ENCODE measurements around the gene BSN. TPM values are rescaled to one million over a fixed set of nuclear protein-coding genes. Genes with fewer than 3 reads are reported as not detected.

Gene BSN
- total and polyA plus RNA-seq, 2 experiments from 2014 or later = 0.50 to 5.1 TPM

DNA sequence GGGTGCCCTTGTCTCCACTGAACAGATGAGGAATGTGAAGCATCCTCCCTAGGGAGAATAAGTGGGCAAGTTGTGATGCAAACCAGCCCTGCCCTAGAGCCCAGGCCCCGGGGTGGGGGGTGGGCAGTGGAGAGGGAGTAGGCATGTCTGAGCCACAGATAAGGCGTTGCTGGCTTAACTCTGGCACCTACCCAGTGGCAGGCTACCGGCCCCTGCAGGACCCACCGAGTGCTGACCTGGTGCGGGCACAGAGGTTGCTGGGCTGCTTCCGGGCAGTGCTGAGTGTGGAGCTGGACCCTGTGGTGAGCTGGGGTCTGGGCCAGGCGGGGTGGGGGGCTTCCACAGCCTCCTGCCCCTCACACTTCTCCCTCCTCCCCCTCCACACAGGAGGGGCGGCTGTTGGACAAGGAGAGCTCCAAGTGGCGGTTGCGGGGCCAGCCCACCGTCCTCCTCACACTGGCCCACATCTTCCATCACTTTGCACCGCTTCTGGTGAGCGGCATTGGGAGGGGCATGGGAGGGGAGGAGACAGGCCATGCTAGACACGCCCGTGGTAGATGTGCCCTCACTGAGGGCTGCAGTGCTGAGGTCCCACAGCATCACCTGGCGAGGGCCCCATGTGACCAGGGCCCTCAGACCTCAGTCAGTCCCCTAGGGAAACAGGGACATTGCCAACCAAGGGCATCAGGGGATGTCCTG, 145.2 kb downstream of the BSN start:
- no peak overlapping the region for H3K27ac Mint-ChIP-seq
- Histone ChIP-seq H3K4me3 (no peak overlapping the region), H3K36me3 (ENCODE audit: insufficient read depth) (no peaks in the 10 kb centered on the region), H3K27ac (ENCODE audit: low read depth) (no peak overlapping the region), H4K20me1 (replicated peaks; ENCODE audit: insufficient read depth) (peaks cover 5% of the 10 kb centered on the region; the same call in 1 of the 2 replicates), H3K4me2 (no peak overlapping the region), H2AFZ (no peak overlapping the region), H3K27me3 (ENCODE audit: insufficient read depth) (no peaks in the 10 kb centered on the region), H3K79me2 (replicated peaks; ENCODE audit: insufficient read depth) (no peaks in the 10 kb centered on the region), H3F3A (replicated peaks; ENCODE audit: low read depth) (no peaks in the 10 kb centered on the region; the same call in 1 of the 2 replicates), H3K9me2 (ENCODE audit: insufficient read depth) (no peaks in the 10 kb centered on the region), H3K4me1 (ENCODE audit: insufficient read depth) (no peaks in the 10 kb centered on the region)
- H3K4me1 Mint-ChIP-seq = peaks cover 18% of the 10 kb centered on the region
- no peak overlapping the region for H3K4me3 Mint-ChIP-seq
- no peak for ATAC-seq
- peaks cover 17% of the 10 kb centered on the region for H3K27me3 Mint-ChIP-seq (ENCODE audit: insufficient read depth, low read depth, poor library complexity)
- TF ChIP-seq, protein P1, sequence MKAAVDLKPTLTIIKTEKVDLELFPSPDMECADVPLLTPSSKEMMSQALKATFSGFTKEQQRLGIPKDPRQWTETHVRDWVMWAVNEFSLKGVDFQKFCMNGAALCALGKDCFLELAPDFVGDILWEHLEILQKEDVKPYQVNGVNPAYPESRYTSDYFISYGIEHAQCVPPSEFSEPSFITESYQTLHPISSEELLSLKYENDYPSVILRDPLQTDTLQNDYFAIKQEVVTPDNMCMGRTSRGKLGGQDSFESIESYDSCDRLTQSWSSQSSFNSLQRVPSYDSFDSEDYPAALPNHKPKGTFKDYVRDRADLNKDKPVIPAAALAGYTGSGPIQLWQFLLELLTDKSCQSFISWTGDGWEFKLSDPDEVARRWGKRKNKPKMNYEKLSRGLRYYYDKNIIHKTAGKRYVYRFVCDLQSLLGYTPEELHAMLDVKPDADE (IDR thresholded peaks at IDR 0.05) = no peak
- TF ChIP-seq, protein P2, sequence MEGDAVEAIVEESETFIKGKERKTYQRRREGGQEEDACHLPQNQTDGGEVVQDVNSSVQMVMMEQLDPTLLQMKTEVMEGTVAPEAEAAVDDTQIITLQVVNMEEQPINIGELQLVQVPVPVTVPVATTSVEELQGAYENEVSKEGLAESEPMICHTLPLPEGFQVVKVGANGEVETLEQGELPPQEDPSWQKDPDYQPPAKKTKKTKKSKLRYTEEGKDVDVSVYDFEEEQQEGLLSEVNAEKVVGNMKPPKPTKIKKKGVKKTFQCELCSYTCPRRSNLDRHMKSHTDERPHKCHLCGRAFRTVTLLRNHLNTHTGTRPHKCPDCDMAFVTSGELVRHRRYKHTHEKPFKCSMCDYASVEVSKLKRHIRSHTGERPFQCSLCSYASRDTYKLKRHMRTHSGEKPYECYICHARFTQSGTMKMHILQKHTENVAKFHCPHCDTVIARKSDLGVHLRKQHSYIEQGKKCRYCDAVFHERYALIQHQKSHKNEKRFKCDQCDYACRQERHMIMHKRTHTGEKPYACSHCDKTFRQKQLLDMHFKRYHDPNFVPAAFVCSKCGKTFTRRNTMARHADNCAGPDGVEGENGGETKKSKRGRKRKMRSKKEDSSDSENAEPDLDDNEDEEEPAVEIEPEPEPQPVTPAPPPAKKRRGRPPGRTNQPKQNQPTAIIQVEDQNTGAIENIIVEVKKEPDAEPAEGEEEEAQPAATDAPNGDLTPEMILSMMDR (conservative IDR thresholded peaks at IDR 0.05; ENCODE audit: low read depth in 2 of 2) = no peak
- no peak for TF ChIP-seq EZH2 (IDR thresholded peaks at IDR 0.05; ENCODE audit: low read depth, unreplicated experiment)
- TF ChIP-seq POLR2AphosphoS5 (IDR thresholded peaks at IDR 0.05; ENCODE audit: low read depth) = no peak
- TF ChIP-seq JUNB (IDR thresholded peaks at IDR 0.05; ENCODE audit: unreplicated experiment) = no peak
- TF ChIP-seq, protein P3, sequence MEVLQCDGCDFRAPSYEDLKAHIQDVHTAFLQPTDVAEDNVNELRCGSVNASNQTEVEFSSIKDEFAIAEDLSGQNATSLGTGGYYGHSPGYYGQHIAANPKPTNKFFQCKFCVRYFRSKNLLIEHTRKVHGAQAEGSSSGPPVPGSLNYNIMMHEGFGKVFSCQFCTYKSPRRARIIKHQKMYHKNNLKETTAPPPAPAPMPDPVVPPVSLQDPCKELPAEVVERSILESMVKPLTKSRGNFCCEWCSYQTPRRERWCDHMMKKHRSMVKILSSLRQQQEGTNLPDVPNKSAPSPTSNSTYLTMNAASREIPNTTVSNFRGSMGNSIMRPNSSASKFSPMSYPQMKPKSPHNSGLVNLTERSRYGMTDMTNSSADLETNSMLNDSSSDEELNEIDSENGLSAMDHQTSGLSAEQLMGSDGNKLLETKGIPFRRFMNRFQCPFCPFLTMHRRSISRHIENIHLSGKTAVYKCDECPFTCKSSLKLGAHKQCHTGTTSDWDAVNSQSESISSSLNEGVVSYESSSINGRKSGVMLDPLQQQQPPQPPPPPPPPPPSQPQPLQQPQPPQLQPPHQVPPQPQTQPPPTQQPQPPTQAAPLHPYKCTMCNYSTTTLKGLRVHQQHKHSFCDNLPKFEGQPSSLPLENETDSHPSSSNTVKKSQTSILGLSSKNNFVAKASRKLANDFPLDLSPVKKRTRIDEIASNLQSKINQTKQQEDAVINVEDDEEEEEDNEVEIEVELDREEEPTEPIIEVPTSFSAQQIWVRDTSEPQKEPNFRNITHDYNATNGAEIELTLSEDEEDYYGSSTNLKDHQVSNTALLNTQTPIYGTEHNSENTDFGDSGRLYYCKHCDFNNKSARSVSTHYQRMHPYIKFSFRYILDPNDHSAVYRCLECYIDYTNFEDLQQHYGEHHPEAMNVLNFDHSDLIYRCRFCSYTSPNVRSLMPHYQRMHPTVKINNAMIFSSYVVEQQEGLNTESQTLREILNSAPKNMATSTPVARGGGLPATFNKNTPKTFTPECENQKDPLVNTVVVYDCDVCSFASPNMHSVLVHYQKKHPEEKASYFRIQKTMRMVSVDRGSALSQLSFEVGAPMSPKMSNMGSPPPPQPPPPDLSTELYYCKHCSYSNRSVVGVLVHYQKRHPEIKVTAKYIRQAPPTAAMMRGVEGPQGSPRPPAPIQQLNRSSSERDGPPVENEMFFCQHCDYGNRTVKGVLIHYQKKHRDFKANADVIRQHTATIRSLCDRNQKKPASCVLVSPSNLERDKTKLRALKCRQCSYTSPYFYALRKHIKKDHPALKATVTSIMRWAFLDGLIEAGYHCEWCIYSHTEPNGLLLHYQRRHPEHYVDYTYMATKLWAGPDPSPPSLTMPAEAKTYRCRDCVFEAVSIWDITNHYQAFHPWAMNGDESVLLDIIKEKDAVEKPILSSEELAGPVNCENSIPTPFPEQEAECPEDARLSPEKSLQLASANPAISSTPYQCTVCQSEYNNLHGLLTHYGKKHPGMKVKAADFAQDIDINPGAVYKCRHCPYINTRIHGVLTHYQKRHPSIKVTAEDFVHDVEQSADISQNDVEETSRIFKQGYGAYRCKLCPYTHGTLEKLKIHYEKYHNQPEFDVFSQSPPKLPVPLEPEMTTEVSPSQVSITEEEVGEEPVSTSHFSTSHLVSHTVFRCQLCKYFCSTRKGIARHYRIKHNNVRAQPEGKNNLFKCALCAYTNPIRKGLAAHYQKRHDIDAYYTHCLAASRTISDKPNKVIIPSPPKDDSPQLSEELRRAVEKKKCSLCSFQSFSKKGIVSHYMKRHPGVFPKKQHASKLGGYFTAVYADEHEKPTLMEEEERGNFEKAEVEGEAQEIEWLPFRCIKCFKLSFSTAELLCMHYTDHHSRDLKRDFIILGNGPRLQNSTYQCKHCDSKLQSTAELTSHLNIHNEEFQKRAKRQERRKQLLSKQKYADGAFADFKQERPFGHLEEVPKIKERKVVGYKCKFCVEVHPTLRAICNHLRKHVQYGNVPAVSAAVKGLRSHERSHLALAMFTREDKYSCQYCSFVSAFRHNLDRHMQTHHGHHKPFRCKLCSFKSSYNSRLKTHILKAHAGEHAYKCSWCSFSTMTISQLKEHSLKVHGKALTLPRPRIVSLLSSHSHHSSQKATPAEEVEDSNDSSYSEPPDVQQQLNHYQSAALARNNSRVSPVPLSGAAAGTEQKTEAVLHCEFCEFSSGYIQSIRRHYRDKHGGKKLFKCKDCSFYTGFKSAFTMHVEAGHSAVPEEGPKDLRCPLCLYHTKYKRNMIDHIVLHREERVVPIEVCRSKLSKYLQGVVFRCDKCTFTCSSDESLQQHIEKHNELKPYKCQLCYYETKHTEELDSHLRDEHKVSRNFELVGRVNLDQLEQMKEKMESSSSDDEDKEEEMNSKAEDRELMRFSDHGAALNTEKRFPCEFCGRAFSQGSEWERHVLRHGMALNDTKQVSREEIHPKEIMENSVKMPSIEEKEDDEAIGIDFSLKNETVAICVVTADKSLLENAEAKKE (CRISPR knock-in tag; IDR thresholded peaks at IDR 0.05) = no peak
- no peak for TF ChIP-seq EZH2phosphoT487 (IDR thresholded peaks at IDR 0.05; ENCODE audit: unreplicated experiment)
- no peak for TF ChIP-seq ZNF114 (CRISPR knock-in tag; IDR thresholded peaks at IDR 0.05)
- TF ChIP-seq CREB1 (CRISPR knock-in tag; IDR thresholded peaks at IDR 0.05; ENCODE audit: low read depth) = no peak
- TF ChIP-seq NANOG (IDR thresholded peaks at IDR 0.05; ENCODE audit: borderline replicate concordance) = no peak
- TF ChIP-seq, protein P4, sequence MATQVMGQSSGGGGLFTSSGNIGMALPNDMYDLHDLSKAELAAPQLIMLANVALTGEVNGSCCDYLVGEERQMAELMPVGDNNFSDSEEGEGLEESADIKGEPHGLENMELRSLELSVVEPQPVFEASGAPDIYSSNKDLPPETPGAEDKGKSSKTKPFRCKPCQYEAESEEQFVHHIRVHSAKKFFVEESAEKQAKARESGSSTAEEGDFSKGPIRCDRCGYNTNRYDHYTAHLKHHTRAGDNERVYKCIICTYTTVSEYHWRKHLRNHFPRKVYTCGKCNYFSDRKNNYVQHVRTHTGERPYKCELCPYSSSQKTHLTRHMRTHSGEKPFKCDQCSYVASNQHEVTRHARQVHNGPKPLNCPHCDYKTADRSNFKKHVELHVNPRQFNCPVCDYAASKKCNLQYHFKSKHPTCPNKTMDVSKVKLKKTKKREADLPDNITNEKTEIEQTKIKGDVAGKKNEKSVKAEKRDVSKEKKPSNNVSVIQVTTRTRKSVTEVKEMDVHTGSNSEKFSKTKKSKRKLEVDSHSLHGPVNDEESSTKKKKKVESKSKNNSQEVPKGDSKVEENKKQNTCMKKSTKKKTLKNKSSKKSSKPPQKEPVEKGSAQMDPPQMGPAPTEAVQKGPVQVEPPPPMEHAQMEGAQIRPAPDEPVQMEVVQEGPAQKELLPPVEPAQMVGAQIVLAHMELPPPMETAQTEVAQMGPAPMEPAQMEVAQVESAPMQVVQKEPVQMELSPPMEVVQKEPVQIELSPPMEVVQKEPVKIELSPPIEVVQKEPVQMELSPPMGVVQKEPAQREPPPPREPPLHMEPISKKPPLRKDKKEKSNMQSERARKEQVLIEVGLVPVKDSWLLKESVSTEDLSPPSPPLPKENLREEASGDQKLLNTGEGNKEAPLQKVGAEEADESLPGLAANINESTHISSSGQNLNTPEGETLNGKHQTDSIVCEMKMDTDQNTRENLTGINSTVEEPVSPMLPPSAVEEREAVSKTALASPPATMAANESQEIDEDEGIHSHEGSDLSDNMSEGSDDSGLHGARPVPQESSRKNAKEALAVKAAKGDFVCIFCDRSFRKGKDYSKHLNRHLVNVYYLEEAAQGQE (IDR thresholded peaks at IDR 0.05; ENCODE audit: unreplicated experiment) = no peak
- TF ChIP-seq STAT1 (IDR thresholded peaks at IDR 0.05; ENCODE audit: unreplicated experiment) = no peak
- no peak for TF ChIP-seq ZNF331 (CRISPR knock-in tag; IDR thresholded peaks at IDR 0.05; ENCODE audit: low read depth)
- peaks cover 8% of the 10 kb centered on the region for H3K36me3 Mint-ChIP-seq (ENCODE audit: low read depth)
- no peak for DNase-seq (ENCODE audit: low spot score)
- H3K9me3 Mint-ChIP-seq = no peaks in the 10 kb centered on the region
